ENCODE results near the gene PKN2. TPM values are rescaled to one million over a fixed set of nuclear protein-coding genes. Genes with fewer than 3 reads are reported as not detected.

PKN2 gene
- total RNA-seq, 1 experiment from 2014 or later = 33.4 TPM

GRCh38 chr1:88726697-88727096 is 42.6 kb downstream of the PKN2 start:
- no peaks in the 10 kb centered on the region for H3K4me1 Mint-ChIP-seq (ENCODE audit: low read depth, unreplicated experiment)
- H3K9me3 Mint-ChIP-seq (ENCODE audit: unreplicated experiment) = no peaks in the 10 kb centered on the region
- no peak overlapping the region for H3K4me3 Mint-ChIP-seq (ENCODE audit: unreplicated experiment)
- no peak overlapping the region for H3K27ac Mint-ChIP-seq (ENCODE audit: unreplicated experiment)
- POLR2A ChIA-PET = no interaction called here
- intact Hi-C loops (cut with micrococcal nuclease; ENCODE audit: unreplicated experiment) = no loop called here
- Histone ChIP-seq H3K36me3 (ENCODE audit: control insufficient read depth, insufficient read depth, low read length) (no peaks in the 10 kb centered on the region), H3K9me3 (no peaks in the 10 kb centered on the region), H3K4me3 (ENCODE audit: low read depth, low read length) (no peak overlapping the region), H3K4me1 (0 out of 2 replicates have a peak, but pooled peaks cover 4% of the 10 kb centered on the region), H3K27me3 (replicated peaks; ENCODE audit: control insufficient read depth, insufficient read depth, low read length) (no peaks in the 10 kb centered on the region)
- BruUV-seq (replicated peaks) = no TSS peak
- peaks cover 6% of the 10 kb centered on the region for H3K36me3 Mint-ChIP-seq (ENCODE audit: insufficient read depth, unreplicated experiment)
- no peaks in the 10 kb centered on the region for H3K27me3 Mint-ChIP-seq (ENCODE audit: insufficient read depth, unreplicated experiment)
- TF ChIP-seq CTCF (IDR thresholded peaks at IDR 0.05; ENCODE audit: insufficient read depth in 1 of 2, low read depth in 1 of 2, low read length in 1 of 2, severe bottlenecking in 1 of 2, unreplicated experiment in 1 of 2) = no peak
- DNase-seq = no peak
- CTCF ChIA-PET = no interaction called here

- no TSS peak for BruUV-seq (replicated peaks)
- Histone ChIP-seq H3K4me1 (0 out of 2 replicates have a peak, but pooled peaks cover 4% of the 10 kb centered on the region), H3K36me3 (ENCODE audit: control insufficient read depth, insufficient read depth, low read length) (no peaks in the 10 kb centered on the region), H3K9me3 (no peaks in the 10 kb centered on the region), H3K4me3 (ENCODE audit: low read depth, low read length) (no peak overlapping the region), H3K27me3 (replicated peaks; ENCODE audit: control insufficient read depth, insufficient read depth, low read length) (no peaks in the 10 kb centered on the region)
- intact Hi-C loops (cut with micrococcal nuclease; ENCODE audit: unreplicated experiment) = no loop called here
- no peak for TF ChIP-seq CTCF (IDR thresholded peaks at IDR 0.05; ENCODE audit: insufficient read depth in 1 of 2, low read depth in 1 of 2, low read length in 1 of 2, severe bottlenecking in 1 of 2, unreplicated experiment in 1 of 2)
- H3K27ac Mint-ChIP-seq (ENCODE audit: unreplicated experiment) = no peak overlapping the region
- H3K9me3 Mint-ChIP-seq (ENCODE audit: unreplicated experiment) = no peaks in the 10 kb centered on the region
- H3K27me3 Mint-ChIP-seq (ENCODE audit: insufficient read depth, unreplicated experiment) = no peaks in the 10 kb centered on the region
- CTCF ChIA-PET = no interaction called here
- DNase-seq = no peak
- peaks cover 6% of the 10 kb centered on the region for H3K36me3 Mint-ChIP-seq (ENCODE audit: insufficient read depth, unreplicated experiment)
- POLR2A ChIA-PET = no interaction called here
- no peaks in the 10 kb centered on the region for H3K4me1 Mint-ChIP-seq (ENCODE audit: low read depth, unreplicated experiment)
- no peak overlapping the region for H3K4me3 Mint-ChIP-seq (ENCODE audit: unreplicated experiment)
Observed at GRCh38 chr1:88727205-88727604, 43.1 kb downstream of the PKN2 start.

- ChIA-PET CTCF (no interaction called here), POLR2A (no interaction called here)
- no peaks in the 10 kb centered on the region for H3K9me3 ChIP-seq
- no peaks in the 10 kb centered on the region for H3K4me1 ChIP-seq
- no peak overlapping the region for H3K4me3 Mint-ChIP-seq (ENCODE audit: unreplicated experiment)
- H3K9me3 Mint-ChIP-seq (ENCODE audit: unreplicated experiment) = no peaks in the 10 kb centered on the region
- no TSS peak for BruUV-seq (replicated peaks)
- peaks cover 6% of the 10 kb centered on the region for H3K36me3 Mint-ChIP-seq (ENCODE audit: insufficient read depth, unreplicated experiment)
- no peaks in the 10 kb centered on the region for H3K27me3 ChIP-seq (replicated peaks; ENCODE audit: control insufficient read depth, insufficient read depth, low read length)
- no peak overlapping the region for H3K4me3 ChIP-seq (ENCODE audit: low read depth, low read length)
- H3K4me1 Mint-ChIP-seq (ENCODE audit: low read depth, unreplicated experiment) = no peaks in the 10 kb centered on the region
- intact Hi-C loops (cut with micrococcal nuclease; ENCODE audit: unreplicated experiment) = no loop called here
- no peaks in the 10 kb centered on the region for H3K36me3 ChIP-seq (ENCODE audit: control insufficient read depth, insufficient read depth, low read length)
- no peaks in the 10 kb centered on the region for H3K27me3 Mint-ChIP-seq (ENCODE audit: insufficient read depth, unreplicated experiment)
- no peak for TF ChIP-seq CTCF (IDR thresholded peaks at IDR 0.05; ENCODE audit: insufficient read depth in 1 of 2, low read depth in 1 of 2, low read length in 1 of 2, severe bottlenecking in 1 of 2, unreplicated experiment in 1 of 2)
- H3K27ac Mint-ChIP-seq (ENCODE audit: unreplicated experiment) = no peak overlapping the region
- no peak for DNase-seq
Observed at GRCh38 chr1:88729297-88729696, 45.2 kb downstream of the PKN2 start.
